GM18499 (cell line): ENCODE results near the gene GAP43.

Source experiments
- ATAC-seq: cut with Tn5 transposase; IDR thresholded peaks from one replicate; pipeline ENCODE4 v1.9.1; 2021; ENCODE audit warnings: moderate number of reproducible peaks; ENCODE audit not compliant: insufficient read depth, unreplicated experiment

The GAP43 gene

DNA sequence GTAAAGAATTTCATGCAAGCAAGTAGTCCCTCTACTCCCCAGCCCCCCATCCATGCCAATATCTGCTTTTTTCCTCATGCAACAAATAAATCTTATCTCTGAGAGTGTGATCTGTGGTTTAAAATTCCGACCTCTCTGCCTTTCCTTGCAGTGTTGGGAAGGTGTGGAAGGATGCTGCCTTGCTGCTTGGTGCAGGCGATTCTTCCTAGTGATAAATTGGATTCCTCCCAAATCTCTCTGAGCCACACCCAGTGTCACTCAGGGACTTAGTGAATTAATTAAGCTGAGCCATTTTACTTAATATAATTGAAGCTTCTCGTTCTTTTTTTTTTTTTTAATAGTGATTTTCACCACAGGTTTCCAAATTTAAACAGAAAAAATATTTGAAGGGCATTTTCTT is 3.4 kb downstream of the GAP43 start:
- ATAC-seq, result no peak

DNA sequence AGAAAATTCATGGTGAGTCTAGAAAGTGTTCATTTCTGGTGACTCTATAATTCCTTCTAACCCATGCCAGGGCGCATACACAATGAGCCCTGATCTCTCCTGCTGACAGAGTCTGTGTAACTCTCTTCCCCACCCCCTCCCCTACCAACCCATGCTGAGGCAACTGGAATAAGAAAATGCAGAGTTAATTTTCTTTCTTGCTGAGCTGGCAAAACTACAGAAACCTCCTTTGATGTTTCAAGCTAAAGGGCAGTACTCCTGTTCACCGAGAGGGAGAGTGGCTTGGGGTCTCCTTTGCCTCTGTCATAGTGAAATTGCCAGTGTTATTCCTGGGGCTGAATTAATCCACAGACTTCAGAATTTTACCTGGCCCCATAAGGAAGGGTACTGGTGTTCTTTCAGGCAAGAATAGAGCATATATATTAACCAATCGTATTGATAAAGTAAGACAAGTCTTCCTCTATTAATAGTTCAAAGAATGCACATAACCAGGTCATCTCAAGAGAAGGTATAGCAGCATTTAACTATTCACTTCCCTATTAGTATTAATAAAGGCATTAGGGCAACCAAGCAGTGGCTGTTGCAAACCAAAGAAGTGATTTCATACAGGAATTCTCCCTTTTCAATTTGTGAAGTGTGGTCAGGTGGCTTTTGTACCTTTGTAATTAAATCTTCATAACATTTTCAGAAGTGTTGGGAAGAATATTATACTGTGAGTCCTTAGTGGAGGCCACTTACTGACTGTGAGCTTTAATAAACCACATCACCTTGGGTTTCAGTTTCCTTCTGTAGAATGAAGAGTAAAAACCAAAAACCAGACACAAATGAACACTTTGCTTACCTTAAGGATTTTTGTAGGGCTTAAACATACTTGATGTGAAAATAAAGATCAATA is 4.1 kb downstream of the GAP43 start:
- peak; percentile 69 for ATAC-seq

DNA sequence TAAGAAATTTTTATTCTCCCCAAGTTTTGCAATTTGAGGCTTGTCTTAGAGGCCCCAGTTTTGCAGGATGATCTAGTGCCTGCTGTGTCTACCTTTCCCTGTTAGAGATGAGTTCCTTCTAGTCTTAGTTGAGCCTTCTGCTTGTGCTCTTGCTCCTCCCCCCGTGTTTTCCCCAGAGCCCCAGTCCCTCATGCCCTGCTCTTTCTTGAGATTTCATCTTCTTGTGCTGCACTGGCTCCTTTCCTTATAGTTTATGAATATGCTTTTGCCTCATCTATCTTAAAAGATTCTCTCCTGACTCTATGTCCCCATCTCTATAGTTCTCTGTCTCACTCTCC is 4.7 kb downstream of the GAP43 start:
- peak; percentile 22 for ATAC-seq

DNA sequence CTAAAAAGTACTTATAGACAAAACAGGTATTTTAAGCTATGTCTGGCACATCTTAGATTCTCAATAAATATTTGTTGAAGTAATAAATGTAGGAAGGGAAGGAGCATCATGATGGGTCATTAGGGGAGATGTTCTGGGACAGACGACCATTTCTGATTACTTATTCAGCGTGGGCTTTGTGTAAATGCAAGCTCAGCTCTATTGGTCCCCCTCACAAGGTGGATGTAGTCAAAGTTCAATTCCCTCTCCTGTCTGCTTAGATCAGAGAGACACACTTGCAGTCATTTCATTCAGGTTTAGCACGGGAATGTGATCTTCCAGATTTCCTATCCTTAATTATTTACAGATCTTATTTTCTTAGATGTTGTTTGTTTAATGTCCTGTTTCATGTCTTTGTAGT is 7.5 kb downstream of the GAP43 start:
- ATAC-seq, result no peak

DNA sequence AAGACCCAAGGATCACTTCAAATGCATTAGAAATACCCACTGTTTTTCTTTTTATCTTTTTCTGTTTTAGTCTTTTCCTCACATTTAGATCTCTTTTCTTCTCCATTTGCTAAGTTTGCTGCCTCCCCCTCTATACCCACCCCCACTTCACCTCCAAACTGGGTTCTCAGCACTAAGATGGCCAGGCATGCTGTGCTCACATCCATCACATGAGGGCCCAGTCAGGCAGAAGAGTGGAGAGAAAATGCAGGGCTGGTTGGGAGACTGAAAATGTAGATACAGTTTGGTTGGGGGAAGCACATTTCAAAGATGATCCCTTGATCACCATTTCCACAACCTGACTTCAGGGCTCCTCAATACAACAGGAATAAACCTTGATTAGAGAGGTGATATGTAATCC is 8.7 kb downstream of the GAP43 start:
- no peak for ATAC-seq

DNA sequence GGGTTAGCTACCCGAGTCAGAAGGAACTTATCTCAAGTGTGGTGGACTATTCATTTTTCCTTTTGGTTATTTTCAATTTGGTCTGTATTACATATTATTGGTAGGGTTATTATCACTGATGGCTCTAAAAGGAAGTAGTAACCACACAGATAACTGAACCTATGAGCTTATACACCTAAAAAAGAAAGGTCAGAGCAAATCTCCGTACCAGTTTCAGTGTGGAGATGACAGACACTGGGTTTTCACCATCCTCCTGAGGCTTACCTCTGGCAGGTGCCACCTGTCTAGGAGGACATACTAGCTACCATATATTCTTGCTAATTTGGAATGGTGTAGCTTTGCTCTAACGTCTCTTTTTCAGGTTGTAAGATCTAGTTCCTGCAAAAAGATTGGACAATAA is 10.2 kb downstream of the GAP43 start:
- ATAC-seq, result no peak

DNA sequence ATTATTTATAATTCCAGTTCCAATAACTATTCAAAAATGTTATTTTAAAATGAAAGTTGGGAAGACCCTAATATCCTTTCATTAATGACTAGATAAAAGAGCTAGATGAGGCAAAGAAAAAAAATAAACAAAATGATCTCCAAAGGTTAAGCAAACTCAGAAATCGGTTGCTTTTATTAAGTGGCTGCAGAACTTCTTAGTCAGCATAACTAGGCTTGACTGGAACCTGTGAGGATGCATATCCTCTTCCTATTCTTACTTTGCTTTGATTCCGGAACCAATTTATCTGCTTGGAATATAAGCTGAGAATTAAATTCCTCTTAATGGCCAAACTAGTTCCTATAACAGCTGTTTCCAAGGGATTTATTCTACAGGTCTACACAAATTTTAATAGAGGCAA is 10.7 kb downstream of the GAP43 start:
- ATAC-seq, result no peak

DNA sequence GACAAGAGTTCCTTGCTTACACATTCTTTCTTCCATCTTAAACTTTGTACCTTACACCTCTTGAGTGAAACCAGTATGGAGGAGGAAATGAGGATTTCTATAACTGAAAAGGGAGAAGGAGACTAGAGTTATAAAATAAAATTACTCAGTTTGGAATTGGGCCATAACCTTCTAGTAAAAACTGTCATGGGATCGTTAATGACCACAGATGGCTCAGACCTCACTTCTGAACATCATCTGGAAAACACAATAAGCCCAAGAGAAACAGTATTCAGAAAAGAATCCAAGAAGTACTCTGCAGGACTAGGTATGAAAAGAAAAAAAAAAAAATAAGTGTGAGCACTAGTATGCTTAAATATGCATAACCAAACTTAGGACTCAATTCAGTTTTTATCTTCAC is 12.1 kb downstream of the GAP43 start:
- no peak for ATAC-seq

DNA sequence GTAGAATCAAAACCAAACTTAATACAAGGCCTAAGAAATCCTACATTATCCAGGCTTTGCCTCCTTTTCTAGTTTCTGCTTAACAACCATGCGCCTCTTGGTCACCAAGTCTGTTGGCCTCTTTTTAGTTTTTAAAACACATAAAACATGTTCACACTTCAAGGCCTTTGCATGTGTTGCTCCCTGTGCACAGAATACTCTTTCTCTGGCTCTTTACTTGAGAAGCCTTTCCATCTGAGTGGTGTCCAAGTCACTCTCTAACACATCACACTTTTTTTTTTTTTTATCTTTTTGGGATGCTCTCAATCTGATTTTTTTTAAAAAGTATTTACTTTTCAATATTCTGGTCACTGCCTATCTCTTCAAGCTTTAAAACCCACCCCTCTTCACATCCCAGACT is 14.9 kb downstream of the GAP43 start:
- ATAC-seq, result no peak

DNA sequence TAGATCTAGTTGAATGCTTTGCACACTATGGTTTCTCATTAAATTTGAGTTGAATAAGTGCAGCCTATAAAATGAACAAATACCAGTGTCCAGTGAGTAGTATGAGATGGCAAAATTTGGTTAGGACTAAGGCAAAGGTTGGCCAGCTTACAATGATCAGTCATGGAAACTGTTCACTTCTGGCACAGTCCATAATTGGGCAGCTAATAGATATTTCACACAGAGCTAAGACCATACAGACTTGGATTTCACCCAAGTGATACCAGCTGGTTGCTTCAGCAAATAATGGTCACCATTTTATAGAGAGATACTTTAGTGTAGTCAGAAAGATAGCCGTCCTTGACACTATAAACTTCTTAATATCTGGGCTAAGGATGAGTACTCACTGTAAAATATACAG is 15.7 kb downstream of the GAP43 start:
- ATAC-seq, result no peak

DNA sequence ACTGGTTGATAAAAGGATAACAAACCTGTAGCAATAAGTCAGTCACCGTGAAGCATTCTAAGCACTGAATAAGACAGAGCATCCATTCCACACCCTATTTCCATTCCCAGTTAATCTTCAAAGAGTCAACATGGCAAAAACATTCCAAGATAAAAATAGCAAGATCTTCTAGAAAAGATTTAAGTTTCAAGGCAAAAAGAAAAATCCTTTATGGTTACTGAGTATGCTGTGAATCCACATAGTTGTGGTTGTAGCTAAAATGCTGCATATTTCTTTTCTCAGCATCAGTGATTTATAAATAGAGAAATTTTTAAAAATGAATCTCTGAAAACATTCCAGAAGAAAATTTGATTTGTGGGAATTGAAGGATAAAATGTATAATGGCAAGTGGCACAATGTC is 21.1 kb downstream of the GAP43 start:
- ATAC-seq, result no peak

DNA sequence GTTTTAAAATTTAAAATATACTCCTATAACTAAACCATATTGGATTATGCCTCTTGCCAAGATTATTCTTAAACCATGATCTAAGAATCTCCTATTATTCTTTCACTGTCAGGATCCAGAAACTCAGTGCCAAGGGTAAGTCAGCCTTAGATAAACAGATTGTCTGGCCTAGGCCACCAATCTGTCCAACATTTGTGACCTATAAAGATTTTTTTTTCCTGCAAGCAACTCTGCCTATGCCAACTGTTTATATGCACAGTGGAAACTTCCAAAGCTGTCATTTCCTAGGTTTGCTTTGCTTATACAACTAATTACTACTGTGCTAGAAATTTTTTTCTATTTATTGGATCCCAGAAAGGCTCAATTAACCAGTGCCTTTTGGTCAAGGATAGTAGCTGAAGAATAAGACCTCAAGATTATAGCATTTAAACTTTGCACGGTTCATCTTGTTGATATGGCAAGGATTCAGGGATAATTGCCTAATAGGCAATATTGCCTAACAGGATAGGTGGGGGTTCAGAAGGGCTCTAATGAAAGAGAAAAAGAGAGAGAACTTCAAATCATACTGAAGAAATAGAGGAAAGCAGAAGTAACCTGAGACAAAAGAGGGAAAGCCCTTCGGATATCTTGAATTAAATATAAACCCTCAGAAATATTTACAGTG is 22.8 kb downstream of the GAP43 start:
- no peak for ATAC-seq

DNA sequence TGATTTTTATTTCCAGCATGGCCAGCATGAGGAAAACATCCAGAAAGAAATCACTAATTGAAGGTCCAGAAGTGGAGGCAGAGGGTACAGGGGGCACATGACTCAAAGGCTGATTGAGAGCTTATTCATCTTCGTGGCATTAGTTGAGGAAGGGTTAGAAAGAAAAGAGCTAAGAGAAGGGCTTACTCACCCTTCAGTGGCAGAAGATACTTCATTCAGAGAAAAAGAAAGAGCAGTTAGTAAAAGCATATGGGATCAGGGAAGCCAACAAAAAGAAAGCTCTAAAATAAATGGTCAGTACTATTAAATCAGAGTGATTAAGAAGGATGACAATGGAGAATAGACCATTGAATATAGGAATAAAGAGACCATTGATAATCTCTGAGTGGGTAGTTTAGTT is 25.2 kb downstream of the GAP43 start:
- no peak for ATAC-seq

DNA sequence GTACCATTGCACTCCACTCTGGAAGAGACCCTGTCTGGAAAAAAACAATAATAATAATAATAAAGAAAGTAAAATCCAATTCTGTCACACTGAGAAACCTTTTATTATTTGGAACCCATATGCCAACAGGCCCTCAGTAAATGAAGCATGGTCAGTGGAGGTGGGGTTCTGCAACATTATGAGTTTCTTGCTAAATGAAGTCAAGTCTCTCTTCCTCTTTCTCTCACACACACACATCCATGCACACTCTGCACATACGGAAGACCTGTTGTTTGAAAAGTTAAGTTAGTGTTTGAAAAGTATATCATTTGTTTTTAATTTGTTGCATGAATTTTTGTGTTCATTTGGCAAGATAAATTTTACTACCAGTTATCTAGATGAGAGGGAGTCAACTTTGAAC is 27.8 kb downstream of the GAP43 start:
- ATAC-seq, result no peak

DNA sequence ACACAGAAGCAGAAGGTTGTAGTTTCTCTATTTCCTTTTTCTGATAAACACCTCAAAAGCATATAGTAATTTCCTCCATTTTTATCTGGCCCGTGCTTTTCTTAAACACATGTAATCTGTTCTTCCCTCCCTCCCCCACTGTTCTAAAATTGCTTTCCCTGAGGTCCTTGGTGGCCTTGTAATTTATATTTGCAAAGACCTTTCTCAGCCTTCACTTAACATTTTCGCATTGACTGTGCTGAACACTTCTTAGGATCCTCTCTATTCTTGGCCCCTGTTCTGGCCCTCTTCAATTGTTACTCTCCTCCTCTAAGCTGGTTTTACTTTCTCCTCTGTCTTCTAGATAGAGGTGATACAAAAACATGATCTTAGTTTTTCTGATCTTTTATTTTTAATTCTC is 28.3 kb downstream of the GAP43 start:
- ATAC-seq, result no peak

DNA sequence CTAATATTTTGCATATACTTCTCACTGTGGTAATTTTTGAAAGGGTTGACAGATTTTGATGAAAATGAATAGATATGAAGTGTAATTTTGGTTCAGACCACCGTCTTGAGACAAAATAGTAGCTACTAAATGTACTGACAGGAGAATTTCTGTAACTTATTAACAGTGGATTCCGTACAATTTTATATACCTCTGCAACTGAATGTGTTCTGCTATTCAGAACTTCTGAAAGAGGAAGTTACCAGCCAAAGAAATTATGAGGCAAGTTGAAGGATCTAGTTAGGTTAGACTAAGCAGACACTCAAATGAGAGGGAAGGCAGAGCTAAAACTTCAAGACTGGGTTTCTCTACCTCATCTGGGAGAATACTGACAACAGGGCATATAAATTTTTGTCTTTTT is 29.4 kb downstream of the GAP43 start:
- peak; percentile 64 for ATAC-seq

DNA sequence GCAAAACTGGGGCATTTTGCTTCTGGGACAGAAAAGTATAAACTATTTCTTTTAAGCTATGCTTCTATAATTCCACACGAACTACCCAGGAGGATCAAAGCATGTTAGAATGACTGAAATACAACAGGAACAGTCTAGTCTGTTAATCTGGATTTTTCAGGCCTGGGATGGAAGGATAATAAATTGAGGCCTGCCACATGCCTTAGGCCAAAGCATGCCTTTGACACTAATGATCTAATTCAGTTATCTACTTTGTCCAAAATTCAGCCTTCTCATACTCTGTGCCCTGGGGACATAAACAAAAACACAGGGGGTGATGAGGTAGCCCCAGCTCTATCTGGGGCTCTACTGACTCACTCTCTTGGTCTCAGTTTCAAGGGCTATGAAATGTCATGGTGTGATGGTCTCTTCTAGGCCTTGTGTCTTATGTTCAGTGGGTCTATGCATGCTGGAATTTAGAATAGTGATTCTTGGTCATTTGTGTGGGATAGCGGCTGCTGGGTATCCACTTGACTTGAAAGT is 32.5 kb downstream of the GAP43 start:
- ATAC-seq, result no peak

DNA sequence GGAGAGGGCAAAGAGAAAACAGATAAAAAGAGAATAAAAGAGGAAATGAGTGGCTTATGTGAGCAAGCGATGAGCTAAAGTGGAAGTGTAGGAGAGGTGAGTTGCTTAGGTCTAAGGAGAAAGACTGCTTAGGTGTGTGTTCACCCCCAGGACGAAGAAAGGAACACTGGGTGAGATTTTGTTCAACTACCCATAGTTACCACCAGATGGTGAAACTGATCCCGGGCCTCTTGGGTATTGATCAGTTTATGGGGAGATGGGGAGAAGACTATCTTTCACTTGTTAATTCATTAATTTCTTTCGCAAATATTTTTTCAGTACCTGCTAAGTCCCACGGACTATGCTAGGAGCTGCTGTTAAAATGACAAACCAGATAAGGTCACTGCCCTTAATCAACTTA is 33.9 kb downstream of the GAP43 start:
- ATAC-seq, result no peak

DNA sequence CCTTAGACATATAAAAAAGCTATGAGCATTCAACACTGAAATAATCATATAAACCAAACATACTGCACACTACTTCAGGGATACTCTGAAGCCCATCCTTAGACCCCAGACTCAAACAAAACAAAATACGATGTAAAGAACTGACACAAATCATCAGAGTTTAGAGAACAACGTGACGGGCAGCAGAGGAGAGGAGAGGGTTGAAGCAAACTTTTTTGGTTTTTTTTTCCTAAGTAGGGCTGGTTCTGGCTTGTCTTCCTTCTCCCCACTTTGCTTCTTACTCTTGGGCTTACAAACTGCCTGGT is 34.7 kb downstream of the GAP43 start:
- no peak for ATAC-seq

DNA sequence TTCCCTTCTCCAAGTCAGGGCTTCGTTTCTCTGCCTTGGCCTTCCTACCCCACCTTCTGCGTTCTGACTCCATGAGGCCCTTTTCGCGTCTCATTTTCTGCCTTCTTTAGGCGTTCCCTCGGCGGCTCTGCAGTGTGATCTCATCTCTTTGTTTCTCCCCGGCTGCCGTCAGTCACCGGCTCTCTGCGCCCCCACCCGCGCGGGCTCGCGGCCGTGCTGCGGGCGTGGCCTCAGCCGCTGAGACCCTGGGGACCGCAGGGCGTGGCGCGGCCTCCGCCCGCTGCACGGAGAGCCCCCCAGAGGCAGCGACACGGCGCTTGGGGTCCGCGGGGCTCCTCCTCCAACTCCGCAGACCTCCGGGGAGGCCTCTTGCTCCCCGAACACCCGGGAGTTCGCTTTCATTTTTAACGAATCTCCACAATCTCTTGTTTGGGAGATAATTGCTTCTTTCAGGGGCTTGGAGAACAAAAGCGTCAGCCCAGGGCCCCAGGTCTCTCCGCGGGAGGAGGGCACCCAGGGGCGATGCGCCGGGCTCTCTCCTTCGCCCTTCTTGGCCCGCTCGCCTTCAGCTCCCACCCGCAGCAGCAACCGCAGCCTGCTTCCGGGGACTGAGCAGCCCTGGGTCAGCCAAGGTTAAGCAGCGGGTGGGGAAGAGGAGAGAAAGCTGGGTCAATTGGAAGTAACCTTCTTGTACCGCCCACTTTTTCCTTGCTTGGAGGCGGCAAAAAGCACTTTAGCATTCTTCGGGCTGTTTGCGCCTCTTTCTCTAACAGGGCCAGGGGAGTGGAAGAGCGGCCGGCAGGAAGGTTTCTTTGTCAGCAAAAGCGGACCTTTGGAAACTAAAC is 35.2 kb downstream of the GAP43 start:
- ATAC-seq, result peak; percentile 69
